NCI-H1417 (cell line): ENCODE measurements around the gene NSUN3.

Source experiments
- DNase-seq, 3 experiments: peaks; one replicate each; lab custom pipeline; 2025; lab: John Stamatoyannopoulos, UW

The NSUN3 gene

DNA sequence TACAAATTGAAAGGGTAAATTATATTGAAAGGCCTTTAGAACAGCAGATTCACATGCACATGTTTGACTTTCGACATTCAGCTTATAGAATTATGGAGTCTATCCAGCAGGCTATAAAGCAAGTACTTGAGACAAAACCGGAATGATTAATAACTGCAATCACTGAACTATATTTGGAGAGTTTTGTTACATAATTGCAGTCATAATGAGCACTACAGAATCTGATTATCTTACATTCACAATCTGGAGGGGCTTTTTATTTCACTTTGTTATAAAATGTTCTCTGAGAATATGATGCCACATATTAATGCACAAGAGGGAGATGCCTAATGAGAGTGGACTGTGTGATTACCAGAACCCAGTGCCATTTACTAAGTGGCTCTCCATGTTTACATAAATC, 64.3 kb downstream of the NSUN3 start:
- peak in 2 of 3 experiments; percentile 31 to 90 for DNase-seq

DNA sequence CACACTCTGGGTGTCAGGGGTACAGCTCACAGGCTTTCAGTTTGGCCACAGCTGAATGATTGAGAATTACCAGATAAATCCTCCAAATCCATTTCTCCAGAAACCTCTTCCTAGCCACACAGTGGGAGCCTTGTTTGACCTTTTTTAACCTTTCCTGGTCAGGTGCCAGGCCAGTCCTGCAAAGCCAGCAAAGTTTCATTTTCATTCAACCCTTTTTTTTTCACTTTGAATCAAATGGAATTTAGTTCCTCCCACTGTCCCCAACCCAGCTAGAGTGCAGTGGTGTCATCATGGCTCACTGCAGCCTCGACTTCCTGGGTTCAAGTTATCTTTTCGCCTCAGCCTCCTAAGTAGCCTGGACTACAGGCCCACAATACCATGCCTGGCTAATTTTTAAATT, 67.8 kb downstream of the NSUN3 start:
- no peak for DNase-seq

- DNase-seq, result no peak
Observed at GRCh38 chr3:94132777-94133176, 69.9 kb downstream of the NSUN3 start.

- no peak for DNase-seq
Observed at GRCh38 chr3:94136133-94136532, 73.3 kb downstream of the NSUN3 start.

GRCh38 chr3:94137377-94137776, 74.5 kb downstream of the NSUN3 start:
- DNase-seq, result no peak

DNA sequence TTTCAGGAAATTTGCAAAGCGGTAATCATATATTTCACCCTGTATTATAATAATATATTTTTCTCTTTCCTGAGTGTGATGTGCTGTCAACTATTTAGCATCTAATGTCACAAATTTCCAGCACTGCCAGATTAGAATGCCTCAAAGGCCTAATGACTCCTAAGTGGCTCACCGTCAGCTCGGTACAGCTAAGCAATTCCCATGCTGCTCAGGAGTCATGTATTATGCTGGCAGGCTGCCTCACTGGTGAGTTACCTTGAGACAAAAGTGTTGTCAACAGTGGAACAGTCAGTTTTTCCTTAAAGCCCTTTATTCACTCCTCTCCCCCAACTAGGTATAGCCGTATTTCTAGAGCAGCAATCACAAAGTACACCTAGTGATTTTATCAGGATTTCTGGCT, 83.6 kb downstream of the NSUN3 start:
- DNase-seq, result no peak

- no peak for DNase-seq
Observed at GRCh38 chr3:94147012-94147411, 84.2 kb downstream of the NSUN3 start.

DNA sequence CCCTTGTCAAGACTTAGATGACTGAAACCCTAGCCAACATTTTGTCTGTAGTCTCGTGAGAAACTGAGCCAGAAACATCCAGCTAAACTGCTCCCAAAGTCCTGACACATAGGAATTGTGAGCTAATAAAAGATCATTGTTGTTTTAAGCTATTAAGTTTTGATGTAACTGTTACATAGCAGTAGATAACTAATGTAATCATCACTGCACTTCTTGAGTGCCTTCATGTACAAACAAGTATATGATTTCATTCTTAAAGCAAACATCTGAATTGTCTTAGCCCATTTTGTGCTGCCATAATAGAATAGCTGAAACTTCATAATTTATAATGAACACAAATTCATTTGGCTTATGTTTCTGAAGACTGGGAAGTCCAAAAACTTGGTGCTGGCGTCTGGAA, 87.3 kb downstream of the NSUN3 start:
- no peak for DNase-seq

DNA sequence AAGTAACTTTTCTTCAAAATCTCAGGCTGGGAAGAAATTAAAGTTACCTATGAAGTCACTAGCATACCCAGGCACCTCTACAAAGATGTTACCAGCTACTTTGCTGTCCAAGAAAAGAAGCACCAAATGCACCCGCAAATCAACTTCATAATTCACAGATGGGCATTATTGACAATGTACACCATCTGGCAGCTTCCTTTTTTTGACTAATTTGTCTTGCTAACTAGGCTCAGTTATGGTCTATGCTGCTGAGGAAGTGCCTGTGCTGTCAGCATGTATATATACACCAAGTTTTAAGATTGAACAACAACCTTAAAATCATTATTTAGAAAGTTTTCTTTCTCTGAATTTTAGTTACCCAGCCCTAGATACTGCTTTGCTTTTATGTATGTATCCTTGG, 93.8 kb downstream of the NSUN3 start:
- DNase-seq, result no peak

- DNase-seq, result no peak
Observed at GRCh38 chr3:94158512-94158911, 95.7 kb downstream of the NSUN3 start.

DNA sequence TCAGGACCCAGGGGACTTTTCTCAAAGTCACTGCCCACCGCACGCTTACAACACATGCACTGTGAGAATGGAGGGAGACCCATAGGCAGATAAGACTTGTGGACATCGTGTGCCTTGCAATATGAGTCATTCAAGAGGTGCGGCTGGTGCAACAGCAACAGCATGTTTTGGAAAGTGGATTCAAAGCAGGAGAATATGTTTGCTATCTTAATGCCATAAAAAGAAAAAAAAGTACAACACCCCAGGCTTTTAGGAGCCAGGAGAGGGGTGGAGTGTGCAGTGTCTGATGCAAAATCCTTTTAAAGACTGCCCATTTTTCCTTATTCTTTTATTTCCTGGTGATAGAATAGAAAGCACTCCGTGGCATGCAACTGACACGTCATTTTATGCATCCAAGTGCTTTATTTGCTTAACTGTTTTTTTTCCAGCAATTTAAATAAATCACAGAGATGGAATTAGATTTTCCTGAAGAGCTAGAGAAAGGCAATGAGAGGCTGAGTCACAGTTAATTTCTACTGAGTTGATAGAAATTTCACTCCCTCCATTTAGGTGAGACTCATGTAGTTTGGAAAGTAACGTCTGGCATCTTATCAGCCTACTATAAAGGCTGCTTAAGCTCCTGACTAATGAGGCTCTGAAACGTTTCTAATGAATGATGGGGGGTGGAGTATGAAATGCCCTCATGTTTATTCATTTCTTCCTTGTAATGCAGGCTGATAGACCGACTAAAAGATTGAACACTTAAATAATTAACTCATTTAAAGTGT, 96.4 kb downstream of the NSUN3 start:
- no peak for DNase-seq

DNA sequence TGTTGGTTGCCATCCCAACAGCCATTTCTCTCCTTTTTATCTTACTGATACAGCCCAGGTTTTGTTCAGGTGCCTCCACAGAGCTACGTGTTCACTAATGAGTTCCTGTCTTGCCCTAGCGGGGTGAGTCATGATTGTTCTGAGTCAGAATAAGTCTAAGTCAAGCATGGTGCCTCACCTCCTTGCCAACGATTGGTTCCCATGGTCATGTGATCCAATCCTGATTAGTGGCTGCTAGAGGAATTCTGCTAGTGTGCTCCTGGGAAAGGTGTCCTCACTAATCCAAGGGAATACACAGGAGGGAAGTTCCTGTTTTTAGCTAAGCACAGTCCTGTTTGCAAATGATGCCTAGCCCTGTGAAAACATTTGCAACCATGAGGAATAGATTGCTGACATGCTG, 99.8 kb downstream of the NSUN3 start:
- no peak for DNase-seq

- DNase-seq, result no peak
Observed at GRCh38 chr3:94167346-94167745, 104.5 kb downstream of the NSUN3 start.

DNA sequence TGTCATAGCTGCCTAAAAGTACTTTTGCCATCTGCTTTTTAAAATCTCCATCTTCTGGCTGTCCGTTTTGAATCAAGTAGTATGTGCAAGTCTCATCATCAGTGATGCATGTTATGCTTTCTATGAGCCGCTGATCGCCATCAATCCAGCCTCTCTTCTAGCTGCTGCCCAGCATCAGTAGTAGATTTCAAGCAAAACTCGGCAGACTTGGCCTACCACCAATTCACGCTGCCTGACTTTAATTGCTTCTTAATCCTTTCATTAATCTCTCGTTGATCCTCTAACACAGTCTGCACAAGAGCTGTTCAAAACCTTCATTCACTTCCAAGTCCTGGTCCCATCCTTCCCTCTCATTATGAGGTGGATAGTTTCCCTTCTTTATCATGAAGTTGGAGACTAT, 104.9 kb downstream of the NSUN3 start:
- no peak for DNase-seq

DNA sequence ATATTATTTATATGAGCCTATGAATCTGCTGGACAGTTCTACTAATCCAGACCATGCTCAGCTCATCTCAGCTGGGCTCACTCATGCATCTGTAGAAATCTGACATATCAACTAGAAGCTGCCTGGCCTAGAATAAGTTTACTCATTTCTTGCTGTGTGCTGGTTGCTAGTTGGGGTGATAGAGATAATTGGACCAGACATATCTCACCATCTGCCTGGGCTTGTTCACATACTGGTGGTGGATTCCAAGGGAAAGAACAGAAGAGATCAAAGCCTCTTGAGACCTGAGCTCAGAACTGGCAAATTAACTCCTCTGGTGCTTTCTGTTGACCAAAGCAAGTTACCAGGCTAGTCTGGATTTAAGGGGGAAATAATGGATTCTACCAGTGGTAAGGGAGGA, 109.1 kb downstream of the NSUN3 start:
- no peak for DNase-seq

- no peak for DNase-seq
Observed at GRCh38 chr3:94172695-94173310, 109.9 kb downstream of the NSUN3 start.

DNA sequence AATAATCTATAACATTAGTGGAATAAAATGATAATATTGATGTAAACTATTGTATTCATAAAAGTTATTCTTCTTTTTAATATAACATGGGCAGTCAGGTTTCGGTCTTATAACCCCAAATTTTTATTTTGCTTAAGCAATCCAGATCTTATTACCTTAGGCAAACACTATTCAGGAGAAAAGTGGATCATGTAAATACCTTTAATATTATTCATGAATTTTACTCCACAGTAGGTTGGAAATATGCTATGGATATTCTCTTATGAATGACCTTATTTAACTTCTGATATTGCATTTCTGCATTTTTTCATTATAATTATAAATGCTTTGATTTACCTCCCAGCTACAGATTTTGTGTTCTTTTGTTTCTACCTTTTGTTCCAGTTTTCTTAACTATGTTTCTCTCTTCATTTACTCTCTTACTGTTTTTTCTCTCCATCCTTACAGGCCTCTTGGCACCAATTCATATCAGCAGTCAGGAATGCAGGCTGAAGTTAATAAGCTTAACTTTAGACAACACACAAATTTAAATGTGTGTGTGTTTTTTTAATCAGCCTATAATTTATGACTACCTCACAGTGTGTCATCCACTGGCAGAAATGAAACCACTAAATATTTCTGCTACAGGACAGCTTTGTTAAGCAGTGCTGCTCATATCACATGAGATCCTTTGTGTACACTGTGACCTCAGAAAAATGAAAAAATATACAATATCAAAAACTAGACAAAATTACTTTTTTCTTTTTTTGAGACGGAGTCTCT, 111.0 kb downstream of the NSUN3 start:
- no peak for DNase-seq

DNA sequence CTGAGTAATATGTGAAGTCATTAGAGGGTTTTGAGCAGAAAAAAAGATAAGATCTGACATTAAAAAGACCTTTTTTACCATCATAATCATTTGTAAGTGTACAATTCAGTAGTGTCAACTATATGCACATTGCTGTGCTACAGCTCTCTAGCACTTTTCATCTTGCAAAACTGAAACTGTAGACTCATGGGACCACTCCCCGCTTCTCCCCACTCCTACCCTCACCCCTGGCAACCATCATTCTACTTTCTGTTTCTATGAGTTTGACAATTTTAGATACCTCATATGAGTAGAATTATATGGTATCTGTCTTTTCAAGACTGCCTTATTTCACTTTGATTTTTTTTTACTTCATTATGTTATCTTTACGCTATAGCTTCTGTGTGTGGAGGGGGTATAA, 112.8 kb downstream of the NSUN3 start:
- no peak for DNase-seq

DNA sequence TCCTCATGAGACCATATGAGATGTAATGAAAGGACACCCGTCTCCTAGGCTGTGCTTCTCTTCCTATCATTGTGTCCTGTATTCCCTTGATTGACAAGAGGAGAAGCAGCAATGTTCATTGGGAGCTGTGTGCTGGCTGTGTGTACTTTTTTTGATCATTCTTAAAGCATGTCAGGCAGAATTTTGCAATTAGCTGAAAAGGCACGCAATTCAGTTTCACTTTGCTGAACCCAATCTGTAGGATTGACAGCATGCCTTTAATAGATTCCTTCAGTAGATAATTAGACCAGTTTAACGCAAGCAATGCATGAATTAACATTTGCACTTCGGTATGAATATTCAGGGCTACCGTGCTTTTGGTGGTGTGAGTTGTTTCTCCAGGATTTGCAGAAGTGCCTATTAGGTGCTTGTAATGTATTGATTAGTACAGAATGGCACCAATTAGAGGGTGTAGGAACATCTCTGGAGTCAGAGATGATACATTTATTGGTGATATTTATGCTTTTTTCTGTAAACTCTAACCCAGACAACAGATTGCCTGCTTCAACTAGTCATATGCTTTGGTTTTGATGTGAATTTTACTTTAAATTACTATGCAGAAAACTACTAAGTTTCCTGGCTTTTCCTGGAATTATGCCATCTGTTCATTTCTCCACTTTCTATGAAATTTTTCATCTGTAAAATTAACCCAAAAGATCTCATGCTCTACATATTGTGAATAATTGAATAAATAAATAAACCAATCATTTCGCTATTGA, 114.3 kb downstream of the NSUN3 start:
- no peak for DNase-seq
